ENCODE data around the gene UGDH. TPM values are rescaled to one million over a fixed set of nuclear protein-coding genes. Genes with fewer than 3 reads are reported as not detected.

UGDH gene
- total and polyA plus RNA-seq, 2 of the 13 experiments (the other 11 are each of a cell fraction or from before 2014, with no cell fraction given), result 99.0 to 384 TPM

- H3K4me1 ChIP-seq (ENCODE audit: insufficient read depth, low read length), result peaks cover 54% of the 10 kb centered on the region
- no TSS peak for BruUV-seq (replicated peaks)
- H3K9ac ChIP-seq (ENCODE audit: insufficient read depth, low read depth, low read length), result no peak overlapping the region
- H3K27me3 ChIP-seq (ENCODE audit: control insufficient read depth in 1 of 2, insufficient read depth in 2 of 2, low read length in 2 of 2), result no peaks in the 10 kb centered on the region
- no peak for FAIRE-seq
- ChIA-PET POLR2A (no interaction called here), CTCF (ENCODE audit: low intra/inter-chr PET ratio, low total read pairs) (no interaction called here)
- WGBS (ENCODE audit: low lambda C conversion rate), result 68% methylated on average over 2 of the region's 2 CpGs
- H3K27ac ChIP-seq (ENCODE audit: extremely low read length, insufficient read depth, low read length), result no peak overlapping the region
- in situ Hi-C loops (cut with HindIII; ENCODE audit: extremely low pct_ligation_motif_present, low pct_unique_long_range_greater_than_20kb) (no loop called here), intact Hi-C loops (cut with micrococcal nuclease; ENCODE audit: unreplicated experiment) (no loop called here)
- no peak for DNase-seq (ENCODE audit: low spot score)
- H3K79me2 ChIP-seq (ENCODE audit: insufficient read depth, low read length), result no peaks in the 10 kb centered on the region
- H3K9me3 ChIP-seq (ENCODE audit: low read length), result no peaks in the 10 kb centered on the region
- no peak overlapping the region for H2AFZ ChIP-seq (ENCODE audit: low read length)
- no peaks in the 10 kb centered on the region for H4K20me1 ChIP-seq (ENCODE audit: insufficient read depth, low read length)
- ATAC-seq, result no peak
- TF ChIP-seq HNF4A (CRISPR knock-in tag; IDR thresholded peaks at IDR 0.05), result 0 out of 2 replicates have a peak, but pooled peaks have one; percentile 14
- no peak for TF ChIP-seq REL (CRISPR knock-in tag; conservative IDR thresholded peaks at IDR 0.05)
- peak; percentile 83 for TF ChIP-seq ESRRA (CRISPR knock-in tag; IDR thresholded peaks at IDR 0.05; ENCODE audit: low read depth)
- peak; percentile 64 for TF ChIP-seq RARA (CRISPR knock-in tag; IDR thresholded peaks at IDR 0.05)
- H3K36me3 ChIP-seq (replicated peaks in 1 of 2; ENCODE audit: control insufficient read depth in 1 of 2, insufficient read depth in 2 of 2, low read length in 2 of 2), result no peaks in the 10 kb centered on the region
- H3K4me3 ChIP-seq (replicated peaks in 1 of 3; ENCODE audit: insufficient read depth in 1 of 3, low read depth in 2 of 3, low read length in 3 of 3), result no peak overlapping the region
- H3K4me2 ChIP-seq (ENCODE audit: low read depth, low read length), result no peak overlapping the region
Measured at GRCh38 chr4:39490322-39490721, 36.9 kb downstream of the UGDH start.

- Histone ChIP-seq H3K36me3 (replicated peaks in 1 of 2; ENCODE audit: control insufficient read depth in 1 of 2, insufficient read depth in 2 of 2, low read length in 2 of 2) (no peaks in the 10 kb centered on the region), H3K4me2 (ENCODE audit: low read depth, low read length) (peak overlapping the region; percentile 41), H3K27ac (ENCODE audit: extremely low read length, insufficient read depth, low read length) (no peak overlapping the region), H3K4me3 (replicated peaks in 1 of 3; ENCODE audit: insufficient read depth in 1 of 3, low read depth in 2 of 3, low read length in 3 of 3) (no peak overlapping the region), H3K27me3 (ENCODE audit: control insufficient read depth in 1 of 2, insufficient read depth in 2 of 2, low read length in 2 of 2) (no peaks in the 10 kb centered on the region), H4K20me1 (ENCODE audit: insufficient read depth, low read length) (no peaks in the 10 kb centered on the region), H3K4me1 (ENCODE audit: insufficient read depth, low read length) (peaks cover 43% of the 10 kb centered on the region), H3K9me3 (ENCODE audit: low read length) (no peaks in the 10 kb centered on the region), H2AFZ (ENCODE audit: low read length) (no peak overlapping the region), H3K79me2 (ENCODE audit: insufficient read depth, low read length) (no peaks in the 10 kb centered on the region), H3K9ac (ENCODE audit: insufficient read depth, low read depth, low read length) (no peak overlapping the region)
- ATAC-seq (peak; percentile 16), DNase-seq (ENCODE audit: low spot score) (no peak), FAIRE-seq (no peak)
- CTCF ChIA-PET (ENCODE audit: low intra/inter-chr PET ratio, low total read pairs), result no interaction called here
- POLR2A ChIA-PET, result no interaction called here
- WGBS (ENCODE audit: low lambda C conversion rate), result 52% methylated on average over 10 of the region's 10 CpGs
- no peak for TF ChIP-seq YEATS4 (CRISPR knock-in tag; IDR thresholded peaks at IDR 0.05; ENCODE audit: borderline replicate concordance)
- in situ Hi-C loops (cut with HindIII; ENCODE audit: extremely low pct_ligation_motif_present, low pct_unique_long_range_greater_than_20kb) (no loop called here), intact Hi-C loops (cut with micrococcal nuclease; ENCODE audit: unreplicated experiment) (no loop called here)
- no TSS peak for BruUV-seq (replicated peaks)
Measured at GRCh38 chr4:39486221-39486804, 40.9 kb downstream of the UGDH start.
